Measurements from ENCODE around the gene TTLL11.

DNA sequence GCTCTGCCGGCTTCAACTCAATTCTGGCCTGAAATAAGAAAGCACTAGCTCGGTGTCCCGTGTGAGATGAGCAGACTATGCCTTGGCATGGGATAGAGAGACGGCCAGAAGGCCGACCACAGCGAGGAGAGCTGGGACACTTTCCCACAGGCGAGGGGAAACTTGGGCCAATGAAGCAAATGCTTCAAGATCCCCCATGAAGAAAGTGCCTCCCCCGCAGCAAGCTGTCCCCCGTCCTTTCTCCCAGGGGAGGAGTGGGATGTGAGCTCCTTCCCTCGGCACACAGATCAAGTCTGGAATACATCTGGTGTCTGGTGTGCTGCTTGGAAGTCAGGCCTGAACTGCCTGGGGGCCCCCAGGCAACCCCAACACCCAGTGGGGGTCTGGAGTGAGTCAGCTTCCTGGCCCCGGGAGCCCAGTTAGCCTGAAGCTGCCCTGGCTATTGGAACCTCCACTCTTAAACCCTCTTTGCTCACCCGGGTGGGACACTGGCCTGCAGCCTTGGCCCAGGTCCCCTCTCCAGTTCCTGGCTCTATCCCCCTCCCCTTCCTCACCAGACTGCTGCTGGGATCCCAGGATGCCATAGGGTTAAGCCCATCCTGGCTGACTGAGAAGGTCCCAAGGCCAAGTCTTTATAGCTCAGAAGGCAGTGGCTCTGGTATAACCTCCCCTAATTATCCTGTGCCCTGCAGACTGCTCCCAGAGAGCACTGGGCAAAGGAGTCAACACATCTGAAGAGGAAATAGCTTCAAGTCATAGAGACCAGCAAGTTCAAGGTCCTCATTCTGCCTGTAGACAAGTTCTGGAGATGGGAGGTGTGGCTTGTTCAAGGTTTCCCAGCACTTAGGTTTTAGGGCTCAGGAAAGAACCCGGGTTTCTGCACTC, 205.3 kb downstream of the TTLL11 start:
- TF ChIP-seq, protein P1, sequence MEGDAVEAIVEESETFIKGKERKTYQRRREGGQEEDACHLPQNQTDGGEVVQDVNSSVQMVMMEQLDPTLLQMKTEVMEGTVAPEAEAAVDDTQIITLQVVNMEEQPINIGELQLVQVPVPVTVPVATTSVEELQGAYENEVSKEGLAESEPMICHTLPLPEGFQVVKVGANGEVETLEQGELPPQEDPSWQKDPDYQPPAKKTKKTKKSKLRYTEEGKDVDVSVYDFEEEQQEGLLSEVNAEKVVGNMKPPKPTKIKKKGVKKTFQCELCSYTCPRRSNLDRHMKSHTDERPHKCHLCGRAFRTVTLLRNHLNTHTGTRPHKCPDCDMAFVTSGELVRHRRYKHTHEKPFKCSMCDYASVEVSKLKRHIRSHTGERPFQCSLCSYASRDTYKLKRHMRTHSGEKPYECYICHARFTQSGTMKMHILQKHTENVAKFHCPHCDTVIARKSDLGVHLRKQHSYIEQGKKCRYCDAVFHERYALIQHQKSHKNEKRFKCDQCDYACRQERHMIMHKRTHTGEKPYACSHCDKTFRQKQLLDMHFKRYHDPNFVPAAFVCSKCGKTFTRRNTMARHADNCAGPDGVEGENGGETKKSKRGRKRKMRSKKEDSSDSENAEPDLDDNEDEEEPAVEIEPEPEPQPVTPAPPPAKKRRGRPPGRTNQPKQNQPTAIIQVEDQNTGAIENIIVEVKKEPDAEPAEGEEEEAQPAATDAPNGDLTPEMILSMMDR (IDR thresholded peaks at IDR 0.05): no peak
- TF ChIP-seq POLR2A (IDR thresholded peaks at IDR 0.05): no peak
- no peak for TF ChIP-seq EP300 (IDR thresholded peaks at IDR 0.05)

All from tibial nerve (tissue), 4 donors.